WTC11 (cell line): ENCODE results near the gene MGAT3. TPM values are rescaled to one million over a fixed set of nuclear protein-coding genes. Genes with fewer than 3 reads are reported as not detected.

ENCODE experiments used
- ATAC-seq: fragments of 200-7000 bp; cut with Tn5 transposase; 2 replicates; pipeline ENCODE4 v1.10.0; 2021; ENCODE audit warnings: mild to moderate bottlenecking, moderate library complexity
- CTCF ChIA-PET: fragments of 300-600 bp; sonication (Branson Sonifier 250); formaldehyde crosslinking; loops from one replicate; lab custom pipeline; 2021; ENCODE audit warnings: antibody characterized with exemption; lab: Charles Lee
- POLR2A ChIA-PET: fragments of 350-600 bp; sonication (Branson Sonifier 250); formaldehyde crosslinking; loops from one replicate; lab custom pipeline; 2021; ENCODE audit warnings: antibody characterized with exemption; lab: Charles Lee
- DNase-seq: peaks from one replicate; pipeline ENCODE4 v3.0.0; 2021; ENCODE audit warnings: low spot score
- H3K27ac Mint-ChIP-seq: 2 replicates; pipeline ENCODE4 v1.8.0; 2021; ENCODE audit warnings: mixed read lengths
- H3K27me3 Mint-ChIP-seq: 2 replicates; pipeline ENCODE4 v1.8.0; 2021; ENCODE audit warnings: low read depth, mild to moderate bottlenecking, moderate library complexity, mixed read lengths
- H3K36me3 Mint-ChIP-seq: 2 replicates; pipeline ENCODE4 v1.8.0; 2021; ENCODE audit warnings: mixed read lengths
- H3K4me1 Mint-ChIP-seq: 2 replicates; pipeline ENCODE4 v1.8.0; 2022; ENCODE audit warnings: mixed read lengths
- H3K4me3 Mint-ChIP-seq: 2 replicates; pipeline ENCODE4 v1.8.0; 2021; ENCODE audit warnings: mild to moderate bottlenecking, moderate library complexity, mixed read lengths
- H3K9me3 Mint-ChIP-seq: 2 replicates; pipeline ENCODE4 v1.8.0; 2021; ENCODE audit warnings: mixed read lengths
- ATF1 ChIP-seq: sonication (generic); formaldehyde crosslinking; IDR thresholded peaks from 2 replicates; pipeline ENCODE4 v1.8.1; 2023; ENCODE audit warnings: mild to moderate bottlenecking, moderate library complexity, missing genetic modification reagents
- CREB1 ChIP-seq: sonication (generic); formaldehyde crosslinking; IDR thresholded peaks from 2 replicates; pipeline ENCODE4 v1.8.0; 2023; ENCODE audit warnings: mild to moderate bottlenecking, missing genetic modification reagents
- ELF4 ChIP-seq: sonication (generic); formaldehyde crosslinking; IDR thresholded peaks from 2 replicates; pipeline ENCODE4 v1.8.1; 2022; ENCODE audit warnings: low read depth, mild to moderate bottlenecking, moderate library complexity, missing genetic modification reagents
- IRF2 ChIP-seq: sonication (generic); formaldehyde crosslinking; IDR thresholded peaks from 2 replicates; pipeline ENCODE4 v1.8.0; 2022; ENCODE audit warnings: low read depth, missing genetic modification reagents, borderline replicate concordance
- JAZF1 ChIP-seq: fragments of 250-450 bp; sonication (Bioruptor Pico); IDR thresholded peaks from 2 replicates; pipeline ENCODE4 v1.9.0; 2021; ENCODE audit warnings: moderate library complexity, mild to moderate bottlenecking, inconsistent platforms
- NFATC4 ChIP-seq: fragments of 250-450 bp; sonication (Bioruptor Pico); IDR thresholded peaks from 2 replicates; pipeline ENCODE4 v1.9.0; 2021; ENCODE audit warnings: mild to moderate bottlenecking
- NFYB ChIP-seq: sonication (generic); formaldehyde crosslinking; conservative IDR thresholded peaks from 2 replicates; pipeline ENCODE4 v1.8.0; 2022; ENCODE audit warnings: low read depth, missing genetic modification reagents
- RELA ChIP-seq: sonication (generic); formaldehyde crosslinking; IDR thresholded peaks from 2 replicates; pipeline ENCODE4 v1.8.1; 2022; ENCODE audit warnings: missing genetic modification reagents, mild to moderate bottlenecking, borderline replicate concordance
- ZBTB21 ChIP-seq: sonication (generic); formaldehyde crosslinking; IDR thresholded peaks from 2 replicates; pipeline ENCODE4 v1.8.1; 2023; ENCODE audit warnings: mild to moderate bottlenecking, missing genetic modification reagents, borderline replicate concordance
- ZNF121 ChIP-seq: sonication (generic); formaldehyde crosslinking; IDR thresholded peaks from 2 replicates; pipeline ENCODE4 v1.8.0; 2023; ENCODE audit warnings: missing genetic modification reagents
- ZNF219 ChIP-seq: sonication (generic); formaldehyde crosslinking; IDR thresholded peaks from 2 replicates; pipeline ENCODE4 v1.8.0; 2023; ENCODE audit warnings: missing genetic modification reagents, mild to moderate bottlenecking, borderline replicate concordance
- ZNF232 ChIP-seq: sonication (generic); formaldehyde crosslinking; IDR thresholded peaks from 2 replicates; pipeline ENCODE4 v1.8.0; 2022; ENCODE audit warnings: mild to moderate bottlenecking, missing genetic modification reagents
- ZNF396 ChIP-seq: fragments of 250-450 bp; sonication (Bioruptor Pico); IDR thresholded peaks from 2 replicates; pipeline ENCODE4 v1.8.0; 2021; ENCODE audit warnings: mild to moderate bottlenecking, moderate library complexity, borderline replicate concordance
- total RNA-seq: library from RNA; stranded (reverse); gene quantifications from 3 replicates; pipeline ENCODE4 v1.2.3, GENCODE V29; 2021
- TF ChIP-seq, protein P1 (sequence below): fragments of 250-450 bp; sonication (Bioruptor Pico); IDR thresholded peaks from 2 replicates; pipeline ENCODE4 v1.9.0; 2021; ENCODE audit warnings: mild to moderate bottlenecking, borderline replicate concordance
- TF ChIP-seq, protein P2 (sequence below): sonication (generic); formaldehyde crosslinking; IDR thresholded peaks from 2 replicates; pipeline ENCODE4 v1.8.0; 2022; ENCODE audit warnings: missing genetic modification reagents
- TF ChIP-seq, protein P3 (sequence below): fragments of 250-450 bp; sonication (Bioruptor Pico); IDR thresholded peaks from 2 replicates; pipeline ENCODE4 v1.9.0; 2021; ENCODE audit warnings: mild to moderate bottlenecking
- TF ChIP-seq, protein P4 (sequence below): sonication (generic); formaldehyde crosslinking; IDR thresholded peaks from 2 replicates; pipeline ENCODE4 v1.8.1; 2023; ENCODE audit warnings: mild to moderate bottlenecking, missing genetic modification reagents, moderate library complexity
- TF ChIP-seq, protein P5 (sequence below): sonication (generic); formaldehyde crosslinking; IDR thresholded peaks from 2 replicates; pipeline ENCODE4 v1.8.1; 2023; ENCODE audit warnings: mild to moderate bottlenecking, moderate library complexity, missing genetic modification reagents

Gene MGAT3
- total RNA-seq, 1 experiment from 2014 or later, result 11.4 TPM

DNA sequence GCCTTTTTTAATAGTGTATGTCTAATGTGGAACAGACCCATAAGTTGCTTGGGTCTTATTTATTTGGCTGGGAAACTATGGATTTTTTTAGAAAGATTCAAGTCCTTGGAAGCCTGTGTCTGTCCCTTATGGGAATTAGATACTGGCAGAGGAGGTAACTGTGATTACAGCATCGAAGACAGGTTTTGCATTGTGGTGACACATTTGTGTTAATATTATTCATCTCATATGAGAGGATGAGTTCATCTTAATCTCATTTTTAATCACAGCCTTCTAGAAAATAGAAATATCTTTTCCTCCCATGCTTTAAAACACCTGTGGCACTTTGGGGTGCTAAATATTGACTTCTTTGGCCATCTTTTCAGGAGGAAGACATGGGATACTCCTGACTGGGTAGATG, 48.0 kb upstream of the MGAT3 start:
- ChIA-PET CTCF (interaction anchor here (1.0 kb wide), 1 partner anchor 78 kb away, joined by 4 read pairs; no protein-coding TSS in a partner anchor), POLR2A (no interaction called here)
- no peaks in the 10 kb centered on the region for H3K4me1 Mint-ChIP-seq
- no peak for DNase-seq
- no peaks in the 10 kb centered on the region for H3K9me3 Mint-ChIP-seq
- H3K4me3 Mint-ChIP-seq, result no peak overlapping the region
- H3K36me3 Mint-ChIP-seq, result peaks cover 8% of the 10 kb centered on the region
- no peaks in the 10 kb centered on the region for H3K27me3 Mint-ChIP-seq
- H3K27ac Mint-ChIP-seq, result no peak overlapping the region
- ATAC-seq, result no peak
- TF ChIP-seq RELA (CRISPR knock-in tag) (no peak), ZNF232 (CRISPR knock-in tag) (no peak), CREB1 (no peak), ZNF396 (CRISPR knock-in tag) (no peak), NFYB (CRISPR knock-in tag) (no peak), JAZF1 (no peak), ELF4 (no peak), IRF2 (CRISPR knock-in tag) (no peak), ZNF219 (no peak)
- TF ChIP-seq, protein P1, sequence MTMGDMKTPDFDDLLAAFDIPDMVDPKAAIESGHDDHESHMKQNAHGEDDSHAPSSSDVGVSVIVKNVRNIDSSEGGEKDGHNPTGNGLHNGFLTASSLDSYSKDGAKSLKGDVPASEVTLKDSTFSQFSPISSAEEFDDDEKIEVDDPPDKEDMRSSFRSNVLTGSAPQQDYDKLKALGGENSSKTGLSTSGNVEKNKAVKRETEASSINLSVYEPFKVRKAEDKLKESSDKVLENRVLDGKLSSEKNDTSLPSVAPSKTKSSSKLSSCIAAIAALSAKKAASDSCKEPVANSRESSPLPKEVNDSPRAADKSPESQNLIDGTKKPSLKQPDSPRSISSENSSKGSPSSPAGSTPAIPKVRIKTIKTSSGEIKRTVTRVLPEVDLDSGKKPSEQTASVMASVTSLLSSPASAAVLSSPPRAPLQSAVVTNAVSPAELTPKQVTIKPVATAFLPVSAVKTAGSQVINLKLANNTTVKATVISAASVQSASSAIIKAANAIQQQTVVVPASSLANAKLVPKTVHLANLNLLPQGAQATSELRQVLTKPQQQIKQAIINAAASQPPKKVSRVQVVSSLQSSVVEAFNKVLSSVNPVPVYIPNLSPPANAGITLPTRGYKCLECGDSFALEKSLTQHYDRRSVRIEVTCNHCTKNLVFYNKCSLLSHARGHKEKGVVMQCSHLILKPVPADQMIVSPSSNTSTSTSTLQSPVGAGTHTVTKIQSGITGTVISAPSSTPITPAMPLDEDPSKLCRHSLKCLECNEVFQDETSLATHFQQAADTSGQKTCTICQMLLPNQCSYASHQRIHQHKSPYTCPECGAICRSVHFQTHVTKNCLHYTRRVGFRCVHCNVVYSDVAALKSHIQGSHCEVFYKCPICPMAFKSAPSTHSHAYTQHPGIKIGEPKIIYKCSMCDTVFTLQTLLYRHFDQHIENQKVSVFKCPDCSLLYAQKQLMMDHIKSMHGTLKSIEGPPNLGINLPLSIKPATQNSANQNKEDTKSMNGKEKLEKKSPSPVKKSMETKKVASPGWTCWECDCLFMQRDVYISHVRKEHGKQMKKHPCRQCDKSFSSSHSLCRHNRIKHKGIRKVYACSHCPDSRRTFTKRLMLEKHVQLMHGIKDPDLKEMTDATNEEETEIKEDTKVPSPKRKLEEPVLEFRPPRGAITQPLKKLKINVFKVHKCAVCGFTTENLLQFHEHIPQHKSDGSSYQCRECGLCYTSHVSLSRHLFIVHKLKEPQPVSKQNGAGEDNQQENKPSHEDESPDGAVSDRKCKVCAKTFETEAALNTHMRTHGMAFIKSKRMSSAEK (CRISPR knock-in tag), result no peak

DNA sequence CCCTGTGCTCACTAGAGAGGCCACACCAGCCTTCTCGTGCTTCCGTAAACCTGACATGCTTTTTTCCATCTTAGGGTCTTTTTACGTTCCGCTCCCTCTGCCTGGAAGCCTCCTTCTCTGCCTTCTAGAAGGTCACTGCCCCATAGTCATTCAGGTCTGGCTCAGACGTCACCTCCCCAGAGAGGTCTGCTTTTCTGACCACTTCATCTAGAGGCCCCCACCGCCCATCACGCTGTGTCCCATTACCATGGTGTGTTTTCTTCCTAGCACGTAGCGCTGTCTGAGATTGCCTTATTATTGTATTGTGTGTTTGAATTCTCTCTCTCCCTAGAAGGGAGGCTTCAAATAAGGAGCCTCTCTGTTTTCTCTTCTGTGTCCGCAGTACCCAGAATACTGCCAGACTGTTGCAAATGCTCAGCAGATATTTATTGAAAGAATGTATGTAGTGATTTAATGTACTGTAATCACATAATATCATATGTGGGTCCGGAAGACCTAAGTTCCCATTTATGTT, 47.2 kb upstream of the MGAT3 start:
- H3K27me3 Mint-ChIP-seq, result no peaks in the 10 kb centered on the region
- ChIA-PET POLR2A (no interaction called here), CTCF (interaction anchor here (1.0 kb wide), 1 partner anchor 78 kb away, joined by 4 read pairs; no protein-coding TSS in a partner anchor)
- no peak overlapping the region for H3K27ac Mint-ChIP-seq
- H3K36me3 Mint-ChIP-seq, result peaks cover 5% of the 10 kb centered on the region
- no peaks in the 10 kb centered on the region for H3K9me3 Mint-ChIP-seq
- H3K4me3 Mint-ChIP-seq, result no peak overlapping the region
- TF ChIP-seq NFATC4 (CRISPR knock-in tag) (no peak), ATF1 (CRISPR knock-in tag) (no peak), ZBTB21 (CRISPR knock-in tag) (no peak), ZNF121 (no peak), CREB1 (no peak)
- TF ChIP-seq, protein P2, sequence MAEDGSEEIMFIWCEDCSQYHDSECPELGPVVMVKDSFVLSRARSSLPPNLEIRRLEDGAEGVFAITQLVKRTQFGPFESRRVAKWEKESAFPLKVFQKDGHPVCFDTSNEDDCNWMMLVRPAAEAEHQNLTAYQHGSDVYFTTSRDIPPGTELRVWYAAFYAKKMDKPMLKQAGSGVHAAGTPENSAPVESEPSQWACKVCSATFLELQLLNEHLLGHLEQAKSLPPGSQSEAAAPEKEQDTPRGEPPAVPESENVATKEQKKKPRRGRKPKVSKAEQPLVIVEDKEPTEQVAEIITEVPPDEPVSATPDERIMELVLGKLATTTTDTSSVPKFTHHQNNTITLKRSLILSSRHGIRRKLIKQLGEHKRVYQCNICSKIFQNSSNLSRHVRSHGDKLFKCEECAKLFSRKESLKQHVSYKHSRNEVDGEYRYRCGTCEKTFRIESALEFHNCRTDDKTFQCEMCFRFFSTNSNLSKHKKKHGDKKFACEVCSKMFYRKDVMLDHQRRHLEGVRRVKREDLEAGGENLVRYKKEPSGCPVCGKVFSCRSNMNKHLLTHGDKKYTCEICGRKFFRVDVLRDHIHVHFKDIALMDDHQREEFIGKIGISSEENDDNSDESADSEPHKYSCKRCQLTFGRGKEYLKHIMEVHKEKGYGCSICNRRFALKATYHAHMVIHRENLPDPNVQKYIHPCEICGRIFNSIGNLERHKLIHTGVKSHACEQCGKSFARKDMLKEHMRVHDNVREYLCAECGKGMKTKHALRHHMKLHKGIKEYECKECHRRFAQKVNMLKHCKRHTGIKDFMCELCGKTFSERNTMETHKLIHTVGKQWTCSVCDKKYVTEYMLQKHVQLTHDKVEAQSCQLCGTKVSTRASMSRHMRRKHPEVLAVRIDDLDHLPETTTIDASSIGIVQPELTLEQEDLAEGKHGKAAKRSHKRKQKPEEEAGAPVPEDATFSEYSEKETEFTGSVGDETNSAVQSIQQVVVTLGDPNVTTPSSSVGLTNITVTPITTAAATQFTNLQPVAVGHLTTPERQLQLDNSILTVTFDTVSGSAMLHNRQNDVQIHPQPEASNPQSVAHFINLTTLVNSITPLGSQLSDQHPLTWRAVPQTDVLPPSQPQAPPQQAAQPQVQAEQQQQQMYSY, result no peak
- TF ChIP-seq, protein P3, sequence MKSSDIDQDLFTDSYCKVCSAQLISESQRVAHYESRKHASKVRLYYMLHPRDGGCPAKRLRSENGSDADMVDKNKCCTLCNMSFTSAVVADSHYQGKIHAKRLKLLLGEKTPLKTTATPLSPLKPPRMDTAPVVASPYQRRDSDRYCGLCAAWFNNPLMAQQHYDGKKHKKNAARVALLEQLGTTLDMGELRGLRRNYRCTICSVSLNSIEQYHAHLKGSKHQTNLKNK (CRISPR knock-in tag), result no peak
- TF ChIP-seq, protein P4, sequence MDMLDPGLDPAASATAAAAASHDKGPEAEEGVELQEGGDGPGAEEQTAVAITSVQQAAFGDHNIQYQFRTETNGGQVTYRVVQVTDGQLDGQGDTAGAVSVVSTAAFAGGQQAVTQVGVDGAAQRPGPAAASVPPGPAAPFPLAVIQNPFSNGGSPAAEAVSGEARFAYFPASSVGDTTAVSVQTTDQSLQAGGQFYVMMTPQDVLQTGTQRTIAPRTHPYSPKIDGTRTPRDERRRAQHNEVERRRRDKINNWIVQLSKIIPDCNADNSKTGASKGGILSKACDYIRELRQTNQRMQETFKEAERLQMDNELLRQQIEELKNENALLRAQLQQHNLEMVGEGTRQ (CRISPR knock-in tag), result no peak
- TF ChIP-seq, protein P5, sequence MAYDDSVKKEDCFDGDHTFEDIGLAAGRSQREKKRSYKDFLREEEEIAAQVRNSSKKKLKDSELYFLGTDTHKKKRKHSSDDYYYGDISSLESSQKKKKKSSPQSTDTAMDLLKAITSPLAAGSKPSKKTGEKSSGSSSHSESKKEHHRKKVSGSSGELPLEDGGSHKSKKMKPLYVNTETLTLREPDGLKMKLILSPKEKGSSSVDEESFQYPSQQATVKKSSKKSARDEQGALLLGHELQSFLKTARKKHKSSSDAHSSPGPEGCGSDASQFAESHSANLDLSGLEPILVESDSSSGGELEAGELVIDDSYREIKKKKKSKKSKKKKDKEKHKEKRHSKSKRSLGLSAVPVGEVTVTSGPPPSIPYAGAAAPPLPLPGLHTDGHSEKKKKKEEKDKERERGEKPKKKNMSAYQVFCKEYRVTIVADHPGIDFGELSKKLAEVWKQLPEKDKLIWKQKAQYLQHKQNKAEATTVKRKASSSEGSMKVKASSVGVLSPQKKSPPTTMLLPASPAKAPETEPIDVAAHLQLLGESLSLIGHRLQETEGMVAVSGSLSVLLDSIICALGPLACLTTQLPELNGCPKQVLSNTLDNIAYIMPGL (CRISPR knock-in tag), result no peak
- DNase-seq (no peak), ATAC-seq (no peak)
- no peaks in the 10 kb centered on the region for H3K4me1 Mint-ChIP-seq
